KMS-11 (cell line): ENCODE results near the gene IL22RA2.

Experiments
- H2AFZ ChIP-seq: fragments of 200-600 bp; sonication (generic); 2 replicates; pipeline ENCODE4 v1.6.1; 2016; ENCODE audit warnings: antibody characterized with exemption, mixed run types, low read depth
- H3K27ac ChIP-seq: fragments of 200-600 bp; sonication (generic); 2 replicates; pipeline ENCODE4 v1.6.1; 2016; ENCODE audit warnings: mild to moderate bottlenecking, mixed run types
- H3K27me3 ChIP-seq: fragments of 200-600 bp; sonication (generic); 2 replicates; pipeline ENCODE4 v1.6.1; 2017; ENCODE audit warnings: mild to moderate bottlenecking, low read depth, mixed run types, moderate library complexity; ENCODE audit not compliant: insufficient read depth
- H3K36me3 ChIP-seq: fragments of 200-600 bp; sonication (generic); 2 replicates; pipeline ENCODE4 v1.6.1; 2017; ENCODE audit warnings: mild to moderate bottlenecking, mixed run types; ENCODE audit not compliant: insufficient read depth
- H3K4me1 ChIP-seq: fragments of 200-600 bp; sonication (generic); 2 replicates; pipeline ENCODE4 v1.6.1; 2016; ENCODE audit warnings: mild to moderate bottlenecking, low read depth, mixed run types; ENCODE audit not compliant: poor library complexity, severe bottlenecking
- H3K4me2 ChIP-seq: fragments of 200-600 bp; sonication (generic); 2 replicates; pipeline ENCODE4 v1.7.0; 2016; ENCODE audit warnings: mild to moderate bottlenecking, mixed run types
- H3K4me3 ChIP-seq: fragments of 200-600 bp; sonication (generic); IDR thresholded peaks from 2 replicates; pipeline ENCODE4 v1.6.1; 2017; ENCODE audit warnings: low read depth, low read length, mixed read lengths; ENCODE audit not compliant: insufficient read depth
- H3K79me2 ChIP-seq: fragments of 200-600 bp; sonication (generic); 2 replicates; pipeline ENCODE4 v1.6.1; 2016; ENCODE audit warnings: low read depth, mixed run types; ENCODE audit not compliant: insufficient read depth
- H3K9ac ChIP-seq: fragments of 200-600 bp; sonication (generic); 2 replicates; pipeline ENCODE4 v1.6.1; 2016; ENCODE audit warnings: mild to moderate bottlenecking, mixed run types
- H4K20me1 ChIP-seq: fragments of 200-600 bp; sonication (generic); 2 replicates; pipeline ENCODE4 v1.6.1; 2016; ENCODE audit warnings: mild to moderate bottlenecking, mixed run types; ENCODE audit not compliant: insufficient read depth
- CTCF ChIP-seq: fragments of 200-600 bp; sonication (generic); conservative IDR thresholded peaks from 2 replicates; pipeline ENCODE4 v1.6.1; 2017; ENCODE audit warnings: low read depth, mild to moderate bottlenecking, antibody characterized with exemption, low read length, moderate library complexity, mixed read lengths

Gene IL22RA2

GRCh38 chr6:137214931-137215330, 41.5 kb upstream of the IL22RA2 start:
- no peak overlapping the region for H3K9ac ChIP-seq
- peaks cover 5% of the 10 kb centered on the region; the same call in 1 of the 2 replicates for H3K79me2 ChIP-seq
- H3K36me3 ChIP-seq: no peaks in the 10 kb centered on the region

GRCh38 chr6:137213813-137214212, 40.4 kb upstream of the IL22RA2 start:
- no peak overlapping the region for H3K9ac ChIP-seq

More at GRCh38 chr6:137214931-137215330, 41.5 kb upstream of the IL22RA2 start:
- Histone ChIP-seq H3K27ac (no peak overlapping the region), H2AFZ (no peak overlapping the region), H4K20me1 (no peaks in the 10 kb centered on the region), H3K27me3 (no peaks in the 10 kb centered on the region), H3K4me3 (no peak overlapping the region), H3K4me1 (peaks cover 16% of the 10 kb centered on the region), H3K4me2 (no peak overlapping the region)
- no peak for TF ChIP-seq CTCF

GRCh38 chr6:137213331-137213740, 39.9 kb upstream of the IL22RA2 start:
- no peak overlapping the region for H3K4me2 ChIP-seq
- H3K4me3 ChIP-seq: no peak overlapping the region

More at GRCh38 chr6:137213813-137214212, 40.4 kb upstream of the IL22RA2 start:
- H3K4me3 ChIP-seq: no peak overlapping the region
- H3K4me1 ChIP-seq: peaks cover 11% of the 10 kb centered on the region
- H3K79me2 ChIP-seq: peaks cover 5% of the 10 kb centered on the region; the same call in 1 of the 2 replicates
- no peaks in the 10 kb centered on the region for H4K20me1 ChIP-seq
- H3K4me2 ChIP-seq: no peak overlapping the region
- H3K36me3 ChIP-seq: no peaks in the 10 kb centered on the region
- no peak overlapping the region for H3K27ac ChIP-seq
- no peaks in the 10 kb centered on the region for H3K27me3 ChIP-seq
- TF ChIP-seq CTCF: no peak
- no peak overlapping the region for H2AFZ ChIP-seq

GRCh38 chr6:137211910-137212309, 38.5 kb upstream of the IL22RA2 start:
- Histone ChIP-seq H3K36me3 (no peaks in the 10 kb centered on the region), H4K20me1 (no peaks in the 10 kb centered on the region), H3K79me2 (no peaks in the 10 kb centered on the region), H3K4me2 (no peak overlapping the region), H2AFZ (no peak overlapping the region), H3K27me3 (no peaks in the 10 kb centered on the region), H3K4me3 (no peak overlapping the region), H3K4me1 (peaks cover 4% of the 10 kb centered on the region), H3K9ac (no peak overlapping the region), H3K27ac (no peak overlapping the region)
- no peak for TF ChIP-seq CTCF

More at GRCh38 chr6:137213331-137213740, 39.9 kb upstream of the IL22RA2 start:
- no peak for TF ChIP-seq CTCF
- Histone ChIP-seq H3K9ac (no peak overlapping the region), H2AFZ (no peak overlapping the region), H3K36me3 (no peaks in the 10 kb centered on the region), H4K20me1 (no peaks in the 10 kb centered on the region), H3K27ac (no peak overlapping the region), H3K27me3 (no peaks in the 10 kb centered on the region), H3K4me1 (peaks cover 11% of the 10 kb centered on the region), H3K79me2 (peaks cover 5% of the 10 kb centered on the region; the same call in 1 of the 2 replicates)
